MM.1S (cell line): Measurements from ENCODE around the gene ORC2.

Experiments used
- DNase-seq: peaks from one replicate; pipeline ENCODE4 v3.0.0-alpha.2; 2015
- H2AFZ ChIP-seq: fragments of 300-600 bp; sonication (generic); 2 replicates; pipeline ENCODE4 v1.6.0; 2016; ENCODE audit warnings: antibody characterized with exemption, low read length
- H3F3A ChIP-seq: fragments of 300-600 bp; sonication (generic); 2 replicates; pipeline ENCODE4 v1.6.1; 2016; ENCODE audit warnings: mild to moderate bottlenecking, antibody characterized with exemption, low read length, moderate library complexity, mixed read lengths; ENCODE audit not compliant: insufficient read depth
- H3K27ac ChIP-seq: fragments of 300-600 bp; sonication (generic); 2 replicates; pipeline ENCODE4 v1.5.1; 2016; ENCODE audit warnings: mild to moderate bottlenecking, low read length
- H3K27me3 ChIP-seq: fragments of 300-600 bp; sonication (generic); replicated peaks from 2 replicates; pipeline ENCODE4 v1.6.0; 2016; ENCODE audit warnings: low read length; ENCODE audit not compliant: insufficient read depth
- H3K36me3 ChIP-seq: fragments of 300-600 bp; sonication (generic); replicated peaks from 2 replicates; pipeline ENCODE4 v1.6.1; 2016; ENCODE audit warnings: mild to moderate bottlenecking, low read length, mixed read lengths; ENCODE audit not compliant: insufficient read depth
- H3K4me1 ChIP-seq: fragments of 300-600 bp; sonication (generic); 2 replicates; pipeline ENCODE4 v1.6.1; 2016; ENCODE audit warnings: low read length, mixed read lengths
- H3K4me2 ChIP-seq: fragments of 300-600 bp; sonication (generic); 2 replicates; pipeline ENCODE4 v1.6.0; 2016; ENCODE audit warnings: low read depth, low read length
- H3K4me3 ChIP-seq: fragments of 300-600 bp; sonication (generic); 2 replicates; pipeline ENCODE4 v1.5.1; 2016; ENCODE audit warnings: low read length, mixed read lengths
- H3K79me2 ChIP-seq: fragments of 300-600 bp; sonication (generic); 2 replicates; pipeline ENCODE4 v1.6.1; 2016; ENCODE audit warnings: mixed run types, low read length, mixed read lengths
- H3K9ac ChIP-seq: fragments of 300-600 bp; sonication (generic); 2 replicates; pipeline ENCODE4 v1.6.1; 2016; ENCODE audit warnings: low read length, mixed read lengths
- H3K9me2 ChIP-seq: fragments of 300-600 bp; sonication (generic); replicated peaks from 2 replicates; pipeline ENCODE4 v1.6.1; 2016; ENCODE audit warnings: mild to moderate bottlenecking, low read length, mixed read lengths; ENCODE audit not compliant: insufficient read depth
- H3K9me3 ChIP-seq: fragments of 300-600 bp; sonication (generic); replicated peaks from 2 replicates; pipeline ENCODE4 v1.6.1; 2016; ENCODE audit warnings: mild to moderate bottlenecking, low read length, mixed read lengths; ENCODE audit not compliant: insufficient read depth
- H4K20me1 ChIP-seq: fragments of 300-600 bp; sonication (generic); 2 replicates; pipeline ENCODE4 v1.6.1; 2016; ENCODE audit warnings: mild to moderate bottlenecking, low read length, moderate library complexity, mixed read lengths; ENCODE audit not compliant: insufficient read depth
- CTCF ChIP-seq: fragments of 300-600 bp; sonication (generic); IDR thresholded peaks from 2 replicates; pipeline ENCODE4 v1.5.1; 2016; ENCODE audit warnings: antibody characterized with exemption, low read length, mixed read lengths
- EZH2 ChIP-seq: fragments of 300-600 bp; sonication (generic); optimal IDR thresholded peaks from 2 replicates; pipeline ENCODE3; 2017; ENCODE audit warnings: low read depth, mild to moderate bottlenecking, antibody characterized with exemption, low read length, mixed read lengths
- EZH2phosphoT487 ChIP-seq: fragments of 300-600 bp; sonication (generic); IDR thresholded peaks from 2 replicates; pipeline ENCODE4 v1.6.1; 2018; ENCODE audit warnings: antibody characterized with exemption, low read length

ORC2 gene

GRCh38 chr2:200963124-200963917 lies at the start of gene ORC2:
ORC2 (minus strand) TSS chr2:200963660; CDS start chr2:200958123, 5,537 bp downstream.
- peak; percentile 92 for DNase-seq
- no peak for TF ChIP-seq EZH2
- peak; percentile 79 for TF ChIP-seq CTCF
- no peak for TF ChIP-seq EZH2phosphoT487
- peaks cover 46% of the 10 kb centered on the region for H3K4me1 ChIP-seq

GRCh38 chr2:201008296-201008829 lies 44.9 kb upstream of the ORC2 start:
- H3F3A ChIP-seq: no peaks in the 10 kb centered on the region
- H3K79me2 ChIP-seq: no peaks in the 10 kb centered on the region
- H3K4me2 ChIP-seq: no peak overlapping the region
- no peaks in the 10 kb centered on the region for H4K20me1 ChIP-seq
- H3K36me3 ChIP-seq: no peaks in the 10 kb centered on the region
- no peaks in the 10 kb centered on the region for H3K27me3 ChIP-seq
- no peak overlapping the region for H3K27ac ChIP-seq
- H3K9me2 ChIP-seq: no peaks in the 10 kb centered on the region
- no peak for DNase-seq
- no peaks in the 10 kb centered on the region for H3K4me1 ChIP-seq
- TF ChIP-seq EZH2 (no peak), EZH2phosphoT487 (no peak), CTCF (no peak)
- no peaks in the 10 kb centered on the region for H3K9me3 ChIP-seq
- H2AFZ ChIP-seq: no peak overlapping the region
- H3K4me3 ChIP-seq: no peak overlapping the region
- H3K9ac ChIP-seq: no peak overlapping the region

More at GRCh38 chr2:200963124-200963917, at the start of gene ORC2:
- no peaks in the 10 kb centered on the region for H3K27me3 ChIP-seq
- H4K20me1 ChIP-seq: no peaks in the 10 kb centered on the region
- peak within 1 kb of the TSS; percentile 84 for H3K4me3 ChIP-seq
- H3F3A ChIP-seq: peaks cover 39% of the 10 kb centered on the region
- H3K79me2 ChIP-seq: peaks cover 71% of the 10 kb centered on the region
- H3K4me2 ChIP-seq: peak within 1 kb of the TSS; percentile 83
- H2AFZ ChIP-seq: peak within 1 kb of the TSS; percentile 85
- H3K9me2 ChIP-seq: 0 out of 2 replicates have a peak, but pooled peaks cover 2% of the 10 kb centered on the region
- H3K9ac ChIP-seq: peak within 1 kb of the TSS; percentile 78
- H3K9me3 ChIP-seq: no peaks in the 10 kb centered on the region
- no peaks in the 10 kb centered on the region for H3K36me3 ChIP-seq
- H3K27ac ChIP-seq: peak within 1 kb of the TSS; percentile 76

- H2AFZ ChIP-seq: no peak overlapping the region
- H3K79me2 ChIP-seq: no peaks in the 10 kb centered on the region
- H3K4me3 ChIP-seq: no peak overlapping the region
- H3K36me3 ChIP-seq: no peaks in the 10 kb centered on the region
- H3K27me3 ChIP-seq: no peaks in the 10 kb centered on the region
- no peaks in the 10 kb centered on the region for H3K4me1 ChIP-seq
- H4K20me1 ChIP-seq: no peaks in the 10 kb centered on the region
- no peak for DNase-seq
- H3K4me2 ChIP-seq: no peak overlapping the region
- H3K27ac ChIP-seq: no peak overlapping the region
- no peaks in the 10 kb centered on the region for H3K9me3 ChIP-seq
- no peaks in the 10 kb centered on the region for H3K9me2 ChIP-seq
- TF ChIP-seq EZH2 (no peak), EZH2phosphoT487 (no peak)
- no peak overlapping the region for H3K9ac ChIP-seq
- no peaks in the 10 kb centered on the region for H3F3A ChIP-seq
Measured at GRCh38 chr2:201007584-201007998, 44.1 kb upstream of the ORC2 start.
